ENCODE results near the gene DNAH10.
"Not testable (repeated sequence)": the region's sequence is repeated elsewhere in the genome, so short reads cannot be mapped to it uniquely, and the experiment has no call there.

DNAH10 gene

DNA sequence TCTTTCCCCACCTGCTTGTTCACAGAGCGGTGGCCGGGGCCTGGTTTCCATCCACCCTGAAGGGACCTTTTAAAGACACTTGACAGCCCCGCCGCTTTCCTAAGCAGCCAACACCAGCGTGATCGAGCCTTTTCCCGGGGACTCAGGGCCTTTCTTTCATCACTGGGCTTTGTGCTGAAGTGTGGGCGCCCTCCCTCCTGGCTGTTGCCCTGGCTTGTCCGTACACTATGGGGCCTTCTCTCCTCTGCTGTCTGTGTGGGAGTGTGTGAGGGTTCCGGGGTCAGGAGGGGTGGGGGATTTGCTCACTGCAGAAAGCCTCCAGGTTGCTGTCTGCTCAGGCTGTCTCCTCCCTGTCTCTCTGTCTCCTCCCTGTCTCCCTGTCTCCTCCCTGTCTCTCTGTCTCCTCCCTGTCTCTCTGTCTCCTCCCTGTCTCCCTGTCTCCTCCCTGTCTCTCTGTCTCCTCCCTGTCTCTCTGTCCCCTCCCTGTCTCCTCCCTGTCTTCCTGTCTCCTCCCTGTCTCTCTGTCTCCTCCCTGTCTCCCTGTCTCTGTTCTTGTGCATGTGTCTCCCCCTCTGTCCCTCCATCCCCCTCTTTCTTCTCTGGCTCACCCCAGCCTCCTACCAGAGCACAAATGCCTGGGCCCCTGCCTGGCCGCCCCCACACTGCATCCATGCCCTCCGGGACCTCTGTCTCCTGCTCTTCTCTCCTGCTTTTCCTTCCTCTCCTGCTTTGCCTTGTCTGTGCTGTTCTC lies 145.8 kb downstream of the DNAH10 start:
- no peak for DNase-seq (ENCODE audit: low read depth, low spot score)

DNA sequence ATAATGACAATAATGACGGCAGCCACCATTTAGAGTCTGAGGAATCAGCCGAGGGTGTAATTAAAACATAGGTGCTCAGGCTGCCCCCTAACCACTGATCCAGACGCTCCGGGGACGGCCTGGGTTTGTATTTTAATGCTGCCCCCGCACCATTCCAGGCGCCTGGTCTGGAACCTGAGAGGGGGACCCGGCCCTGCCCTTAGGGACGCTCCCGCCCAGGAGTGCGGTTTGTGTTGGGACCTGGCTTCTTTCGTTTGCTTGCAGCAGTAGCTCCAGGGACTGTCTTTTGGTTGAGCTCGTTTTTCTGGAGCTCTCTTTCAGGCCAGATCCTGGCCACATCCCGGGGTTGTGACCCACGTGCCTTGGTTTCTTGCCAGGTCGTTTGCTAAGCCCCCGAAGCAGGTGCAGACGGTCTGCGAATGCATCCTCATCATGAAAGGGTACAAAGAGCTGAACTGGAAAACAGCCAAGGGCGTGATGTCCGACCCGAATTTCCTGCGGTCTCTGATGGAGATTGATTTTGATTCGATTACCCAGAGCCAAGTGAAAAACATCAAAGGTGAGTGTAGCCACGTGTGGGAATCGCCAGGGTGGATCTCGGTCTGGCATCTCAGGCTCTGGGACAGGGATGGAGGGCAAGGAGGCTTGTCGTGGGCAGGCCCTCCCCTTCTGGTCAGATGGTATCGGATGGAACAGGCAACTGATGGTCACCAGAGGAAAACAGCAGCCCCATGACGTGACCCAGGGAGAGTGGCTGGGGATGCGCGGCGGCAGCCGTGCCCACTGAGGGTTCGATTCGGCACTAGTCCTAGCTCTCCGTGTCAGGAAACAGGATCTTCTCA lies 147.0 kb downstream of the DNAH10 start:
- no peak for DNase-seq (ENCODE audit: low read depth, low spot score)

DNA sequence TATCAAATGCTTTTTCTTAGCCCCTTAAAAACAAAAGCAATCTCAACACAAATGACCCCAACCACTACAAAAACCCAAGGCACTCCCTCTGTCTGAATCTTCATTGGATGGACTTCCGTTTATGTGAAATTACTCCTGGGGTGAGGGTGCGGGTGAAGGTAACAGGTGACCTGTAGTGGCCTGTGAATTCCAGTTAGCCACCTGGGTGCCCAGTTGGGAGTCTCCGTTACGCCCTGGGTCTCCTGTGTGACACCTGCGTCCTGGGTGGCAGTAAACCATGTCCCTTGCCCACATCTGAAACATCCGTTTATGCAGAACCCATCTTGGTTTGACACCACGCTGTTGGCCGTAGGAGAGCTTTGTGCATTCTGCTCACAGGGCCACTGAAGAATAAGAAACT lies 148.0 kb downstream of the DNAH10 start:
- DNase-seq (ENCODE audit: low read depth, low spot score), result no peak

DNA sequence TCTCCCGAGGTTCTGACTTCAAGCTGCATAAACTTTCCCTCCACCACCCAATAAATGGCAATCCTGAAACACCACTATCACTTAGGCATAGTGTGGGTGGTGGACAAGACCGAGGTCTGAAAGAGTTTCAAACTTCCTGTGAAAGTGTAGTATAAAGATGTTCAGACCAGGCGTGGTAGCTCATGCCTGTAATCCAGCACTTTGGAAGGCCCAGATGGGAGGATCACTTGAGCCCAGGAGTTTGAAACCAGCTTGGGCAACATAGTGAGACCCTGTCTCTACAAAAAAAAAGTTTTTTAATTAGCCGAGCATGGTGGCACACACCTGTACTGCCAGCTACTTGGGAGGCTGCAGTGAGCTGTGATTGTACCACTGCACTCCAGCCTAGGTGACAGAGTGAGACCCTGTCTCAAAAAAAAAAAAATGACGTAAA lies 148.7 kb downstream of the DNAH10 start:
- DNase-seq (ENCODE audit: low read depth, low spot score), result no peak

DNA sequence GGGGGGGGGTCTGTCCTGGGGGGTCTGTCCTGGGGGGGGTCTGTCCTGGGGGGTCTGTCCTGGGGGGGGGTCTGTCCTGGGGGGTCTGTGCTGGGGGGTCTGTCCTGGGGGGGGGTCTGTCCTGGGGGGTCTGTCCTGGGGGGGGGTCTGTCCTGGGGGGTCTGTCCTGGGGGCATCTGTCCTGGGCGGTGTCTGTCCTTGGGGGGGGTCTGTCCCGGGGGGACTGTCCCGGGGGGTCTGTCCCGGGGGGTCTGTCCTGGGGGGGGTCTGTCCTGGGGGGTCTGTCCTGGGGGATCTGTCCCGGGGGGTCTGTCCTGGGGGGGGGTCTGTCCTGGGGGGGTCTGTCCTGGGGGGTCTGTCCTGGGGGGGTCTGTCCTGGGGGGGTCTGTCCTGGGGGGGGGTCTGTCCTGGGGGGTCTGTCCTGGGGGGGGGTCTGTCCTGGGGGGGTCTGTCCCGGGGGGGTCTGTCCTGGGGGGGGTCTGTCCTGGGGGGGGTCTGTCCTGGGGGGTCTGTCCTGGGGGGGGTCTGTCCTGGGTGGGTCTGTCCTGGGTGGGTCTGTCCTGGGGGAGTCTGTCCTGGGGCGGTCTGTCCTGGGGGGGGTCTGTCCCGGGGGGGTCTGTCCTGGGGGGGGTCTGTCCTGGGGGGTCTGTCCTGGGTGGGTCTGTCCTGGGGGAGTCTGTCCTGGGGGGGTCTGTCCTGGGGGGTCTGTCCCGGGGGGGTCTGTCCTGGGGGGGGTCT lies 149.7 kb downstream of the DNAH10 start:
- DNase-seq (ENCODE audit: low read depth, low spot score), result not testable (repeated sequence)

DNA sequence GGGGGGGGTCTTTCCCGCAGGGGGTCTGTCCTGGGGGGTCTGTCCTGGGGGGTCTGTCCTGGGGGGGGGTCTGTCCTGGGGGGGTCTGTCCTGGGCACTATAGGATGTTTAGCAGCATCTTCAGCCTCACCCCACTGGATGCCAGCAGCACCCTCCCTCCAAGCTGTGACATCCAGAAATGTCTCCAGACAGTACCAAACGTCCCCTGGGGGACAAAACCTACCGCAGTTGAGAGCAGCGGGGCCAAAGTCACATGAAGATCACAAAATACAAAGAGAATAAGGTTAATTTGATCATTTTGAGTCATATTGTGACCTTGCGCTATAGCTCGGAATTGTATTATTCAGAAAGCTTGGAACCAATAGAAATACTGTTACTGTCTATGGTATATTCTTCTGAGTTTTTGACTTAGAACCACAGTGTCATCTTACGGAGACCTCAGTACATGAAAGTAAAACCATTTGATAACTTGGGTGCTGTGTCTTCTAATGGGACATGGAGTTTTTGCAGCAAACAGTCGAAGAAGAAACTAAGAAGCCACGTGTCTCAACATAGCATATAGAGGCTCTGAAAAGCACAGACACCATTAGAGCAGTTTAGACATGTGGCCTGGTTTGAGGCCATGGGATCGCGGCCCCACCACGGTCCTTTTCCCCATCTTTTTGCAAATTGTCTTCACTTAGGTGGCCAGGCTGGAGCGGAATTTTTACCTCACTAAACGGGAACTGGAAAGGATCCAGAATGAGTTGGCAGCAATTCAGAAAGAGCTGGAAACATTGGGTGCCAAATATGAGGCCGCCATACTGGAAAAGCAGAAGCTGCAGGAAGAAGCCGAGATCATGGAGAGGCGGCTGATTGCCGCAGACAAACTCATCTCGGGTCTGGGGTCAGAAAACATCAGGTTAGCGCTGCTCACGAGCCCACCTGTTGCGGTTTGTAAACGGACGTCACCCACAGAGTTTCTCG lies 150.6 kb downstream of the DNAH10 start:
- DNase-seq (ENCODE audit: low read depth, low spot score), result no peak

DNA sequence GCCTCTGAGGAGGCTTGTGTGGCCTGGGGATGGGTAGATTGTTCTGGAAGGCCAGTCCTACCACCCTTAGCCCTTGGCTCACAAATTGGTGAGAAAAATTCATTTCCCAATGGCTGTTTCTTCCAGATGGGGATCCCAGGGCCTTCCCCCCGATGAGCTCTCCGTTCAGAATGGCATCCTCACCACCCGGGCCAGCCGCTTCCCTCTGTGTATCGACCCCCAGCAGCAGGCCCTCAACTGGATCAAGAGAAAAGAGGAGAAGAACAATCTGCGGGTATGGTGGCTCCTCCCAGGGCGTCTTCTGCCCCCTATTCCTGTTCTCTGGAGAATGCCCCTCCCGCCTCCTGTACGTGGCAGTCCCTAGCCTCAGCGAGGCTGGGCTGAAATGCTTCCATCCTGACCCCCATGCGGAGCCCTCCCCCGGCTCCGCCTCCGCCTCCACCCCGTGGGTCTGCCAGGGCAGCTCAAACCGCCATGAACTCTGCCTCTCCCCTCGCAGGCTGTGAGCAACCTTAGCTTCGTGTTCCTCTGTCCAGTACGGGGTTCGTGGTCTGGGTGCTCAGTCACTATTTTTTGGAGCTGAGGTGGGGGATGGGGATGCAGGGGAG lies 152.7 kb downstream of the DNAH10 start:
- no peak for DNase-seq (ENCODE audit: low read depth, low spot score)

DNA sequence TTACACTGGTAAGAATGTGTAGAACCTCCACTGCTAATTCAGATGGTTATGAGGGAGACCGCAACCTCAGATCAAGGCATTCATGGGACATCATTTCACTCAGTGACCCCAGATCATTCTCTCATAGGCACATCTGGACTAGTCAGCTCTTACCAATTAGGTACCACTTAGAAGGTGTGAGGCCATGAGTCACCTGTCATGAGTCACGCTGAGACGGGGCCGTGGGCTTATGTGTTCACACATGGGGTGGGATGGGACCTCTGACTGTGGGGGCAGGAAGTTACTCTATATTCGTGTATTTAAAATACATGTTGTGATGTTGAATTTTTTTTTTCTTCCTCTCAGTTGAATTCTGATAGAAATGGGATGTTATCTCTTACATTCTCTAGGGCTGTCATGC lies 154.6 kb downstream of the DNAH10 start:
- DNase-seq (ENCODE audit: low read depth, low spot score), result peak; percentile 34

DNA sequence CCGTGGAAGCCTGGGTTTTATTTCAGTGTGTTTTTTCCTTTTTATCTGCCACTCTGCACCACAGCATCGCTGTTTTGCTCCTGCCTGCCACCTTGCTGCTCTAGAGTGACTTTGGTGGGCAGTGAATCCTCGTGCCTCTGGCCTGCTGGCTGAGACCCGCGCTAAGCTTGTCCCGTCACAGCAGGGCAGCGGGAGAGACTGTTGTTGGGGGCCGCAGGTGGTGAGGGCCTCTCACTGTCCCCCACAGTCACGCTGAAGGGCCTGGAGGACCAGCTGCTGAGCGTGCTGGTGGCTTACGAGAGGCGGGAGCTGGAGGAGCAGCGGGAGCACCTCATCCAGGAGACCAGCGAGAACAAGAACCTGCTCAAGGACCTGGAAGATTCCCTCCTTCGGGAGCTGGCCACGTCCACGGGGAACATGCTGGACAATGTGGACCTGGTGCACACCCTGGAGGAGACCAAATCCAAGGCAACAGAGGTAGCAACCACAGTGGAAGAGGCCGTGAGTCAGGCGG lies 155.3 kb downstream of the DNAH10 start:
- no peak for DNase-seq (ENCODE audit: low read depth, low spot score)

DNA sequence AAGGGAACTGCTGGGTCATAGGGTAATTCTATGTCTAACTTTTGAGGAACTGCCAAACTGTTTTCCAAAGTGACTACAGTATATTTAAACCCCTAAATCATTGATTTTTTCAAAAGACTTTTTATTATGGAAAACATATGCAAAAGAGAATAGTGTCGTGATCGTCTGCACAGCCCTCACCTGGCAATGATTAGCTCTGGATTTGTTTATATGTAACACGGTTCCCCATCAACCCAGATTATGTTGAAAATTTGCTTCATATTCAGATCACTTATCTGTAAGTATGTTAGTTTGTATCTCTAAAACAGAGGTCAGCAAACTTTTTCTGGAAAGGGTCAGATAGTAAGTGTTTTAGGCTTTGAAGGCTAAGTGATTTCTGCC lies 157.9 kb downstream of the DNAH10 start:
- no peak for DNase-seq (ENCODE audit: low read depth, low spot score)

DNA sequence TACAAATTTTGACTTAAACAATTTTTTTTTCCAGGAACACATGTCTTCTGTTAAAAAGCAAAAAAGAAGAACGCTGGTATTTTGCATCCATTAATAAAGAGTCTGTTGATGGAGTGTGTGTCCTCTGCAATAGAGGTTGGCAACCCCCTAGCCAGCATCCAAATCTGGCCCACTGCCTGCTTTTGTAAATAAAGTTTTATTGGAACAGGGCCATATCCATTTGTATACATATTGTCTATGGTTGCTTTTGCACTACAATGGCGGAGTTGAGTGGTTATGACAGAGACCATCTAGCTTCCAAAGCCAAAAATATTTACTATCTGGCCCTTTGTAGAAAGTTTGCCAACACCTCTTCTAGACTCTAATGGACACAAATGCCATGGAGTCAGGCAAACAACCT lies 160.9 kb downstream of the DNAH10 start:
- DNase-seq (ENCODE audit: low read depth, low spot score), result no peak

DNA sequence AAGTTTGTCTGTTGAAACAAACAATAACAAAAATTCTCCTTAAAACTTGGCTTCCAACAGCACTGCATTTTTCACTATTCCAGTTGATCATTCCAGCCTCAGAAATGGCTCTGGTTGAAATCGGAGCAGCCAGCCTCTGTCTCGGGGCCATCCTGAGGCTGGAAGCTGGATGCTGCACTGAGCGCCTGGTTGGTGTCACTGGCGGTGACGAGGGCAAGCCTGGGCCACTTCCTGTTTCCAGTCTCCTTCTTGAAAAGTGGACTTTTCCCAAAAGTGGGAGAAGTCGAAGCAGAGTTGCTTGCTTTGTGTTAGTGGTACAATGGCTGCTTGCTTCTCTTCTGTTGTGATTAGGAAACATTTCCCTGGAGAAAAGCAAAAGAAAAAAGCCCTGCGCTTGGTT lies 161.8 kb downstream of the DNAH10 start:
- DNase-seq (ENCODE audit: low read depth, low spot score), result no peak

DNA sequence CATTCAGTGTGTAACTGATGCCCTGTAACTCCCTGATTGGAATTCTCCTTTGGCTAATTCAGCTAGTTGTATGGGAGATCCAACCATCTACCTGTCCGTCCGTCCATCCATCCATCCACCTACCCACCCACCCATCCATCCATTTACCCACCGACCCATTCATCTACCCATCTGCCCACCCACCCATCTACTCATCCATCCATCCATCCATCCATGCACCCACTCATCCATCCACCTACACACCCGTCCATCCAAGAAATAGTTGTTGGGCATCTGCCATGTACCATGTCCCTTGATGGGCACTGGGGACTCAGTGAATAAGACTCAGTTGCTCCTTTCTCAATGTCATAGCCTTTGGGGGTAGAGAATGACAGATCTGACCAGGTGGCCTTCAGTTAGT lies 162.4 kb downstream of the DNAH10 start:
- no peak for DNase-seq (ENCODE audit: low read depth, low spot score)

DNA sequence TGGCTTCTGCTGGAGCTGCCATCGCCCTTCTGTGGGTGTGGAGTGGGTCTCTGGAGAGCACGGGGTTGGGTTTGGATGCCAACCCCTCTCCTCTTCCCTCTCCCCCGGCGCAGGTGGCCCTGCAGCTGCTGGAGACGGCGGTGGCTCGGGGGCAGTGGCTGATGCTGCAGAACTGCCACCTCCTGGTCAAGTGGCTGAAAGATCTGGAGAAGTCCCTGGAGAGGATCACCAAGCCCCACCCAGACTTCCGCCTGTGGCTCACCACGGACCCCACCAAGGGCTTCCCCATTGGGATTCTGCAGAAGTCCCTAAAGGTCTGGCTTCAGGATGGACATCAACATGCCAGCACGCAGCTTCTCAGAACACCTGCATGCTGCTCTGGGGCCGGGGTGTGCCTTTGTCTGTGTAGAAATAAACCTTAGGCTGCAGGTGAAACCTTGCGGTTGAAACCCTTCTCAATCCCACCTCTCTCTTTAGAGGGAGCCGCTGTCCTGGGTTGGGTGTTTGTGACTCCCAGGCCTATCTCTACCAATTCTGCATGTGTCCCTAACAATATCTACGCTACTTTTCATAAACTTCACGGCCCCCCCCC lies 166.3 kb downstream of the DNAH10 start:
- DNase-seq (ENCODE audit: low read depth, low spot score), result no peak

DNA sequence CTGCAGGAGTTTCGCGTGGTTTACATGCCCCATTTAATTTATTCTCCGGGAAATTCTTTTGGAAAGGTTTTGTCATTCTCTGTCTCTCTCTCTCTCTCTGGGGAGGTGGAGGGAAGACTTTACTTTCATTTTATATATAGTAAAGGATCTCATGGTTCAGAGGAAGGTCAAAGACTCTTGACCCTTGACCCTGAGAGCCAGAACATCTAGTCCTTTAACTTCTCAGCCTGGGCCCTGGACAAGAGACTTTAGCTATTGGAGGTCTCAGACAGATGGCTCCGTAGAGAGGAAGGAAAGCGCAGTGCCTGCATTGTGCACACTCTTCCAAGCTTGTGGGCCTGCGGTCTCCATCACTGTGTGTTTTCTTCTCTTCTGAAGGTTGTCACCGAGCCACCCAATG lies 166.8 kb downstream of the DNAH10 start:
- DNase-seq (ENCODE audit: low read depth, low spot score), result no peak

DNA sequence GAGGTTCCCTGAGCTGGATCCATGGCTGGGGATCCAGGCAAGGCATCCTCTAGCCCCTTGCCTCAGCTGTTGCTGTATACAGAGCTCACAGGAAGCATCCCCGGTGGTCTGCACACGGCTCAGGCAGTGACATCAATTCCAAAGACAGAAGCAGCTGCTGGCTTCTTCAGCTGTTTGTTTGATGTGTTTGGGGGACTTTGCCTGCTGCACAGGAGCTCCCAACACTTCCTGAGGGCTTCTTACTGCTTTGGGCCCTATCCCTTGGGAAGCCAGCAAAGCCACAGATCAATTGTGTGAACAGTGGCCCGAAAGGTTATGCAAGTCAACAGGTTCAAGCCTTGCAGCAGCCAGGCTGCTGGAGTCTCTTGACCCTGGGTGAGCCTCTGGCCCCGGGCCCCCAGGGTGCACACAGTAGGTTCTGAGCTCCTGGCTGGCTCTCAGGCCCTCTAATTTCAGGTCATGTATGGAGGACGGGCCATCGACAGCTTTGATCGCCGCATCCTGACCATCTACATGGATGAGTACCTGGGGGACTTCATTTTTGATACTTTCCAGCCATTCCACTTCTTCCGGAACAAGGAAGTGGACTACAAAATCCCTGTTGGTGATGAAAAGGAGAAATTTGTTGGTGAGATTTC lies 168.0 kb downstream of the DNAH10 start:
- no peak for DNase-seq (ENCODE audit: low read depth, low spot score)

DNA sequence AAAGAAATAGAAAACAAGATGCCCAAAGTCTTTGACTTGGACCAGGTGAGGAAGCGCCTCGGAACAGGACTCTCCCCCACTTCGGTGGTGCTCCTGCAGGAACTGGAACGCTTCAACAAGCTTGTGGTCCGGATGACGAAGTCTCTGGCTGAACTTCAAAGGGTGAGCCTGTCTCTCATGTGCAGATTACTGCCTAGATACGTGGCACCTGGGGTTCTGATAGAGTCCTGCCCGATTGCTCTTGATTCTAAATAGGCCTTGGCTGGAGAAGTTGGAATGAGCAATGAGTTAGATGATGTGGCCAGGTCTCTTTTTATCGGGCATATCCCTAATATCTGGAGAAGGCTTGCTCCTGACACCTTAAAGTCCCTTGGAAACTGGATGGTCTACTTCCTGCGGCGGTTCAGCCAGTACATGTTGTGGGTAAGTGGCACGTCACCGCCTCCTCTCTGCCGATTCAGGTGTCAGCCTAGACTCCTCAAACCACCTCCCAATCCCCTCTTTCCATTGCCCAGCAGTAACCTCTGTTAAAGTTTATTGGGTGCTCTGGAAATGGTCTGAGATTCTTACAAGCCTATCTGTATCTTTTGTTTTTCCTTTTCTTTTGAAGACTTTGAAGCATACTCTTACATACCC lies 169.7 kb downstream of the DNAH10 start:
- DNase-seq (ENCODE audit: low read depth, low spot score), result no peak

DNA sequence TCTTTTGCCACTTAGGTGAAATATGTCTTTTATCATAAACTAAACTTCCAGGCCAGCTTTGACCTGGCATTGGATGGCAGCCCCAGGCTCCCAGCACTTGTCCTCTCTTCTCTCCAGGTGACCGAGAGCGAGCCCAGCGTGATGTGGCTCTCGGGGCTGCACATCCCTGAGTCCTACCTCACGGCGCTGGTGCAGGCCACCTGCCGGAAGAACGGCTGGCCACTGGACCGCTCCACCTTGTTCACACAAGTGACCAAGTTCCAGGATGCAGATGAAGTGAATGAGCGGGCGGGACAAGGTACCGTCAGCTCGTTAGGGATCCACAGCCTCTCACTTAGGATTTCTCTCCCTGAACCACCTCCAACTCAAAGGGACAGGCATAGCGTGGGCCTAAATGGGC lies 171.1 kb downstream of the DNAH10 start:
- no peak for DNase-seq (ENCODE audit: low read depth, low spot score)

DNA sequence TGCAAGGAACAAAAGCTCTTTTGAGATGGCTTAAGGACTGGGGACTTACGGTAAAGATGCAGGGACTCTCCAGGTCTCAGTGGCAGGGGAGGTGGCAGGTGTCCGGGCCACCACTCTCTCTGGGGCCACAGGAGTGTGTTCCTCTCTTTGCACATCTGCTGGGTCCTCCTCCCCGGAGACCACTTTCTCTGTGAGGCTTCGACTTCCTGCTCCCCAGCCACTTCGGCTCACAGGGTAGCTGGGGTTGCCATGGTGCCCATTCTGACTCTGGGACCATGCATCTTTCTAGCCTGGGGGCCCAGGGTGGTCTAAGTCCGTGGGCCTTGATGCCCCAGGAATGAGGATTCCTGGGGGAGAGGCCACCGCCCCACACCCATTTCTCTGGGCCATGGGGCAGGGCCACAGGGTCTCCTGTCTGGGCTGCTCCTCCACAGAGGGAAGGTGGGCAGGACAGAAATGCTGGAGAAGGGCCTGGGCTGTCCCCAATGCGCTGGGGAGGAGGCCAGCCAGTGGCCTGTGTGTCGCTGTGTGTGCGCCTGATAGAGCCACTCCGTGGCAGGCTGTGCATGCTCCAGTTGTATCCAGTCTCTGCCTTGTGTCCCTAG lies 172.0 kb downstream of the DNAH10 start:
- DNase-seq (ENCODE audit: low read depth, low spot score), result no peak

All from activated naive CD8-positive, alpha-beta T cell treated with anti-CD3 and anti-CD28 coated beads, Interleukin-2, amount 50 U/mL, for 16 hours (primary cell).